Esophagus muscularis mucosa (tissue), 3 donors: ENCODE measurements around the gene PRKCB.

ENCODE experiments used
- POLR2A ChIP-seq: fragments of 450-650 bp; IDR thresholded peaks from one replicate; pipeline ENCODE4 v1.6.1; 2017; ENCODE audit warnings: antibody characterized with exemption, moderate library complexity, mild to moderate bottlenecking, low read depth
- POLR2AphosphoS5 ChIP-seq, 2 donors: sonication (generic); formaldehyde crosslinking; IDR thresholded peaks; one replicate each; pipeline ENCODE4 v1.6.1; 2017; ENCODE audit warnings: antibody characterized with exemption in 2 of 2
- TF ChIP-seq, protein P1 (sequence below), 3 experiments: fragments of 200-600 bp in 2 of 3; fragments of 450-650 bp in 1 of 3; sonication (generic) in 2 of 3; IDR thresholded peaks; one replicate each; pipeline ENCODE4 v1.5.1; 2017 to 2019; ENCODE audit warnings: antibody characterized with exemption in 3 of 3, mild to moderate bottlenecking in 2 of 3, moderate library complexity in 1 of 3

GRCh38 chr16:23833504-23833903, 2.3 kb upstream of the PRKCB start:
- no peak for TF ChIP-seq POLR2A
- TF ChIP-seq, protein P1, sequence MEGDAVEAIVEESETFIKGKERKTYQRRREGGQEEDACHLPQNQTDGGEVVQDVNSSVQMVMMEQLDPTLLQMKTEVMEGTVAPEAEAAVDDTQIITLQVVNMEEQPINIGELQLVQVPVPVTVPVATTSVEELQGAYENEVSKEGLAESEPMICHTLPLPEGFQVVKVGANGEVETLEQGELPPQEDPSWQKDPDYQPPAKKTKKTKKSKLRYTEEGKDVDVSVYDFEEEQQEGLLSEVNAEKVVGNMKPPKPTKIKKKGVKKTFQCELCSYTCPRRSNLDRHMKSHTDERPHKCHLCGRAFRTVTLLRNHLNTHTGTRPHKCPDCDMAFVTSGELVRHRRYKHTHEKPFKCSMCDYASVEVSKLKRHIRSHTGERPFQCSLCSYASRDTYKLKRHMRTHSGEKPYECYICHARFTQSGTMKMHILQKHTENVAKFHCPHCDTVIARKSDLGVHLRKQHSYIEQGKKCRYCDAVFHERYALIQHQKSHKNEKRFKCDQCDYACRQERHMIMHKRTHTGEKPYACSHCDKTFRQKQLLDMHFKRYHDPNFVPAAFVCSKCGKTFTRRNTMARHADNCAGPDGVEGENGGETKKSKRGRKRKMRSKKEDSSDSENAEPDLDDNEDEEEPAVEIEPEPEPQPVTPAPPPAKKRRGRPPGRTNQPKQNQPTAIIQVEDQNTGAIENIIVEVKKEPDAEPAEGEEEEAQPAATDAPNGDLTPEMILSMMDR (IDR thresholded peaks at IDR 0.05), result no peak
- TF ChIP-seq POLR2AphosphoS5 (IDR thresholded peaks at IDR 0.05), result no peak
